Measurements from ENCODE around the gene HOXD13. TPM values are rescaled to one million over a fixed set of nuclear protein-coding genes. Genes with fewer than 3 reads are reported as not detected.

Gene HOXD13
- total and polyA plus RNA-seq, 2 donors (not counting 3 experiments of a cell fraction or from before 2014, with no cell fraction given), result not detected

GRCh38 chr2:176088937-176089842, 3.3 kb upstream of the HOXD13 start:
- intact Hi-C loops (cut with micrococcal nuclease), result loop anchor here (1.0 kb wide), 1 partner anchor 723 kb away; no protein-coding TSS in a partner anchor
- H3K4me1 ChIP-seq (ENCODE audit: control insufficient read depth, extremely low read depth, insufficient read depth, low read length), result no peaks in the 10 kb centered on the region
- no peak overlapping the region for H2AFZ ChIP-seq (ENCODE audit: low read depth, low read length)
- ChIA-PET POLR2A (no interaction called here), CTCF (interaction anchor here (1.1 to 6.1 kb wide), 8 partner anchors 9 to 1392 kb away, joined by 4 to 102 read pairs (median 10); no protein-coding TSS in a partner anchor)
- H3K9me1 ChIP-seq (replicated peaks; ENCODE audit: control insufficient read depth, extremely low read depth, insufficient read depth, low read length), result no peaks in the 10 kb centered on the region
- peaks cover 3% of the 10 kb centered on the region for H4K20me1 ChIP-seq (replicated peaks; ENCODE audit: control insufficient read depth, extremely low read depth, insufficient read depth, low read length)
- TF ChIP-seq MAX (IDR thresholded peaks at IDR 0.05; ENCODE audit: insufficient read depth, insufficient read length) (no peak), MYC (IDR thresholded peaks at IDR 0.05; ENCODE audit: low read depth, low read length) (no peak), FOS (IDR thresholded peaks at IDR 0.05; ENCODE audit: borderline replicate concordance, insufficient read depth, low read length) (no peak), JUN (IDR thresholded peaks at IDR 0.05; ENCODE audit: borderline replicate concordance, insufficient read depth, insufficient read length, low read depth) (no peak), EZH2 (IDR thresholded peaks at IDR 0.05; ENCODE audit: borderline replicate concordance, low read depth, low read length, severe bottlenecking) (no peak), GATA2 (IDR thresholded peaks at IDR 0.05; ENCODE audit: insufficient read depth, insufficient read length, low read depth, low read length) (no peak), POLR2A (IDR thresholded peaks at IDR 0.05; ENCODE audit: low read depth, low read length) (no peak), POLR2AphosphoS5 (IDR thresholded peaks at IDR 0.05; ENCODE audit: insufficient read depth, low read depth, low read length) (no peak), CTCF (IDR thresholded peaks at IDR 0.05; ENCODE audit: extremely low read depth in 1 of 2, insufficient read depth in 1 of 2, low read depth in 1 of 2, low read length in 2 of 2) (no peak)
- H3K9ac ChIP-seq (replicated peaks; ENCODE audit: extremely low read depth, insufficient read depth, low read length), result no peak overlapping the region
- no peak overlapping the region for H3K4me2 ChIP-seq (ENCODE audit: insufficient read depth, low read length)
- FAIRE-seq (no peak), DNase-seq (ENCODE audit: low read depth, low spot score) (no peak)
- no peaks in the 10 kb centered on the region for H3K79me2 ChIP-seq (ENCODE audit: control insufficient read depth, insufficient read depth, low read length)
- no TSS peak for BruUV-seq (replicated peaks)
- dilution Hi-C loops (cut with MboI; ENCODE audit: extremely low pct_ligation_motif_present, low sequenced_read_pairs), result no loop called here
- no peak overlapping the region for H3K27ac ChIP-seq (ENCODE audit: insufficient read depth, low read depth, low read length)
- H3K4me3 ChIP-seq (replicated peaks in 1 of 3; ENCODE audit: insufficient read depth in 1 of 3, low read depth in 1 of 3, low read length in 3 of 3), result no peak overlapping the region
- no peaks in the 10 kb centered on the region for H3K9me3 ChIP-seq (replicated peaks; ENCODE audit: control insufficient read depth, insufficient read depth, low read length)
- no peaks in the 10 kb centered on the region for H3K36me3 ChIP-seq (ENCODE audit: control insufficient read depth in 2 of 2, extremely low read depth in 1 of 2, insufficient read depth in 2 of 2, low read length in 2 of 2)
- H3K27me3 ChIP-seq (ENCODE audit: control insufficient read depth in 2 of 2, insufficient read depth in 2 of 2, low read length in 2 of 2), result peaks cover 87 to 98% of the 10 kb centered on the region in 2 experiments
